ENCODE measurements around the gene BST2.
"Not testable (repeated sequence)": the region's sequence is repeated elsewhere in the genome, so short reads cannot be mapped to it uniquely, and the experiment has no call there.

The BST2 gene

DNA sequence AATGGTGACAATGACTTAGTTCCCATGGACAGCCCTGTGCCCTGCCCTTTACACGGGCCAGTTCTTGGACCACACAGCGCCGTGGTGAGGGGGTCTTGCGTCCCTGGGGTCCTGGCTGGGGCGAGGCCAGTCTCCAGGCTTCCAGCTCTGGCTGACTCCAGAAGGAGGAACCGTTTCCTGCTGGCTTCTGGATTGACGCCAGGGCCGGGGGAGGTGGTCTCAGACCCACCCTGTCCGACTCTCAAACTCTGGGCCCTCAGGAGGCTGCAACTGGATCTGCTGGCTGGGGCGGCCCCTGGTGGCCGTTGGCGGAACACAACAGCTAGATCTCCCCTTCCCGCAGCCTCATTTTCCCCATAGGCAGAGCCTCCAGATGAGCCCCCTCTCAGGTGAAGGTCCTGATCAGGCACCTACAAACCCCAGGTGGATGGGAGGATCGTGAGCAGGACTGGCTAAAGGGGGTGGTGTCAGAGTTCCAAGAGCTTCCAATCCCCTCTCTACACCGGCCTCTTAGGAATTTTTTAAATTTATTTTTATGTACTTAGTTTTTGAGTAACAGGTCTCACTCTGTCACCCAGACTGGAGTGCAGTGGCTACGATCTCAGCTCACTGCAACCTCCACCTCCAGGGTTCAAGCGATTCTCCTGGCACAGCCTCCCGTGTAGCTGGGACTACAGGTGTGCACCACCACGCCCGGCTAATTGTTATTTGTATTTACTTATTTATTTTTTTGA, 19.4 kb downstream of the BST2 start:
- DNase-seq, result peak; percentile 81

DNA sequence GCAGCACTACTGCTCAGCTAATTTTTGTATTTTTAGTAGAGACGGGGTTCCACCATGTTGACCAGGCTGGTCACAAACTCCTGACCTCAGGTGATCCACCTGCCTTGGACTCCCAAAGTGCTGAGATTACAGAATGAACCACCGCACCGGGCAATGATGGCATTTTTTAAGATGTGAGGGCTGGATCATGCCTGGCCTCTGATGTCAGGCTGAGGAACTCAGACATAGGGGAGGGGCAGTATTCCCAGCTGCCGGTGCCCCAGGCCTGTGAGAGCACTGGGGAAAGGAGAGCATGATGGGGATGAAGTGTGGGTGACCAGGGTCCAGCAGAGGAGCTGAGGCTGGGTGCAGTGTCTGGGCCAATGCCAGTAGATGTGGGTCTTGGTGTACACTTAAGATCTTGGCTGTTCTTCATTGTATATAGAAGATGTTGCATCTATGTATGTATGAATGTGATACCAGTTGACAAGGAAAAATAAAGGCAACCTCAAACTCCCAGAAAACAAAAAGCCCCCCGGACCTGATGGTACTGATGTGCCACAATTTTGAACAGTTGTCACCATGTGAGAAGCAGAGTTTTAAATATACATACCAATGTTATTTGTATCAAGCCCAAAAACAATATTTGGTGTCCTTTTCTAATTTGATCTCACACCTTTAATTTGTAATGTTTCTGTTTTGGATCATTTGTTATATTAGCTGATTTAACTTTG, 24.8 kb downstream of the BST2 start:
- no peak for DNase-seq

DNA sequence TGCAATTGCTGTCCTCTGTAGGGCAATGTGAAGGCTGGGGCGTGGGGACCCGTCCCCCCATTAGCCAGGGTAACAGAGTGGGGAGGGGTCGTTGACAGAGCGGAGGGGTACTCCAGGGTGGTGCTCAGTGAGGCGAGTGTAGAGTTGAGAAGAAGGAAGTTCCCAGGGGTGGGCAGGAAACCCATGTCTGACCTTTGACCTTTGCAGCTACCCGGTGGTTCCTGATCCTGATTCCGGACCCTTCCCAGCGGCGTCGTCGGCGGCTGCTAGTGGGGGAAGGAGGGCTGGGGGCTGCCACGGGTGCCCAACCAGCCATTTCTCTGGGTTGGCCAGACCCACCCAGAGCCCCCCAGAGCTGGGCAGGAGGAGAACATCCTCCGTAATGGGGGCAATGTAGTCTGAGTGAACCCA, 26.2 kb downstream of the BST2 start:
- peak; percentile 51 for DNase-seq

DNA sequence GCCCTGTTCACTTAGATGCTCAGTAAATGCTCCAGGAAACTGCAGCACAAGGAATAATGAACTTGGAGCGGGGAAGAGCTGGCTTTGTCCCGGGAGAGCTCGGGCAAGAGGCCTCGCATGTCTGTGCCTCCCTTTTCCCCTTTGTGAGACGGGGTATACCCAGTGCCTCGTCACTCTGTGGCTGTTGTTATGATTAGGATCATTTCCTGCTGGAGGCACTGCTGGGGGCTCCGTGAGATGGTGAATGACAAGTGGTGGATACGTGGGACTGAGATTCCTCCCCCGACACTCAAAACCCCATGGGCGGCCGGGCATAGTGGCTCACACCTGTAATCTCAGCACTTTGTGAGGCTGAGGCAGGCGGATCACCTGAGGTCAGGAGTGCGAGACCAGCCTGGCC, 27.2 kb downstream of the BST2 start:
- no peak for DNase-seq

DNA sequence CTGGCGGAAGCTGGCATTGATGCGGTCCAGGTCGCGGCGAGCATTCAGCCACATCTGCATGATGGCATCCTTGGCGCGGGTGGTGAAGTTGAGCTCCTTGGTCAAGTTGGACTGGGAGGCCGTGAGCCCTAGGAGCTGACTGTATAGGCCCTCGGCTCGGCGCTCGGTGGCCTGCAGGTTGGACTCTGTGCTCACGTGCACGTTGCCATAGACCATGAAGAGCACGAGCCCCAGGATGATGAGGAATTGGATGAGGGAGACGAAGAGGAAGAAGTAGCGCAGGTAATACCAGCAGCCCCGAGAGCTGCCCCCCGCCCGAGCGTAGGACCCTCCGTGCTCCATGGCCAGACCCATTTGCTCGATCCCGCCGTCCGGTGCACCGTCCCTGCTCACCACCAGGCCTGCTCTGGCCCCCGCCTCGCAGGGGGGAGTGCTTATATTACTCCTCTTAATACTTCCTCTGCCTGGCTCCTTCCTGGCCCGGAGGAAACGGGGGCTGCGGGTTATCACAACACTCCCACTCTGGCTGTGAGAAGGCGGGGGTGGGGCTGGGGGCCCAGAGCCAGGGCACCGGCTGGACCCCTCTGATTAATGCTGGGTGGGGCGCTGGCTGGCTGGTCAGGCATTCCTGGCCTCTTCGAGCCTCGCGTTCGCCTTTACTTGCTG, 28.4 kb downstream of the BST2 start, which contains the start of gene PLVAP:
Gene PLVAP, minus strand, starts transcription at position 408 of the 666 bp plus-strand sequence. Its CDS starts 54 bp downstream, at position 354.
- DNase-seq, result no peak

DNA sequence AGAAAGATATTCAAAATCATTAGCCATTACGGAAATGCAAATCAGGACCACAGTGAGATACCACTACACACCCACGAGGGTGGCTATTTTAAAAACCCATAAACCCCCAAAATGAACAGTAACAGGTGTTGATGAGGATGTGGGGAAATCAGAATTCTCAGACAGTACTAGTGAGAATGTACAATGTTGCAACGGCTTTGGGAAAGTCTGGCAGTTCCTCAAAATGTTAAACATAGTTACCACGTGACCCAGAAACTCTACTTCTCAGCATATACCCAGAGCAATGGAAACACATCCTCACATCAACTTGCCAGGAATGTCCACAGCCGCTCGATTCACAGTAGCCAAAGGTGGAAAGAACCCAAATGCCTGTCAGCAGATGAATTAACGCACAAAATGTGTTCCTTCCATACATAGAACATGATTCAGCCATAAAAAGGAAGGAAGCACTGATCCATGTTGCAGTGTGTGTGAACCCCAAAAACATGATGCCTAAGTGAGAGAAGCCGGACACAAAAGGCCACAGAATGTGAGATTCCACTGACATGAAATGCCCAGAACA, 35.3 kb downstream of the BST2 start:
- DNase-seq, result no peak

DNA sequence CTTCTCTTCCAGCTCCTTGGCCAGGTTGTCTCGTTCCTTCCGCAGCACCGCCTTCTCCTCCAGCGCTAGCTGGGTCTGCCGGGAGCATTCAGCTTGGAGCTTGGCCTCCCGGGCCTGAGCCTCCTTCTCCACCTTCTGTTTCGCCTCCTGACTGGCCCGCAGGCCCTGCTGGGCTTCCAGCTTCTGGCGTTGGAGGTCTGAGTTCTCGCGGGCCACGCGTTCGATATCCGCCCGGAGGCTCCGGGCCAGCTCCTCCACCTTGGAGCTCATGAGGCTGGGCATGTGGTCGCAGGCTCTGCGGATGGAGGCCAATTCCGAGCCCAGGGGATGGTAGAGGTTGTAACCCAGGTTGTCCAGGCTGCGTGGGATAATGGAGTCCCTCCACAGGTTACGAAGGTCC, 40.1 kb downstream of the BST2 start:
- DNase-seq, result no peak

DNA sequence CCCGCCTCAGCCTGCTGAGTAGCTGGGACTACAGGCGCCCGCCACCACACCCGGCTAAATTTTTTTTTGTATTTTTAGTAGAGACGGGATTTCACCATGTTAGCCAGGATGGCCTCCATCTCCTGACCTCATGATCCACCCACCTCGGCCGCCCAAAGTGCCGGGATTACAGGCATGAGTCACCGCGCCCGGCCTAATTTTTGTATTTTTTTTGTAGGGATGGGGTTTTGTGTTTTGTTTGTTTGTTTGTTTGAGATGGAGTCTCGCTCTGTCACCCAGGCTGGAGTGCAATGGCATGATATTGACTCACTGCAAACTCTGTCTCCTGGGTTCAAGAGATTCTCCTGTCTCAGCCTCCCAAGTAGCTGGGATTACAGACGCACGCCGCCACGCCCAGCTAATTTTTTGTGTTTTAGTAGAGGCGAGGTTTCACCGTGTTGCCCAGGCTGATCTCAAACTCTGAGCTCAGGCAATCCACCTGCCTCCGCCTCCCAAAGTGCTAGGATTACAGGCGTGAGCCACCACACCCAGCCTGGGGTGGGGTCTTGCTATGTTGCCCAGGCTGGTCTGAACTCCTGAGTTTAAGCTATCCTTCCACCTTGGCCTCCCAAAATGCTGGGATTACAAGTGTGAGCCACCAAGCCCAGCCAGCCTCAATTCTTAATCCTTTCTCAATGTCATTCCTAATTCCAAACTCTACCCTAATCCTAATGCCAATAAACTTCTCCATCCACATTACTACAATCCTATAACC, 41.4 kb downstream of the BST2 start:
- not testable (repeated sequence) for DNase-seq

DNA sequence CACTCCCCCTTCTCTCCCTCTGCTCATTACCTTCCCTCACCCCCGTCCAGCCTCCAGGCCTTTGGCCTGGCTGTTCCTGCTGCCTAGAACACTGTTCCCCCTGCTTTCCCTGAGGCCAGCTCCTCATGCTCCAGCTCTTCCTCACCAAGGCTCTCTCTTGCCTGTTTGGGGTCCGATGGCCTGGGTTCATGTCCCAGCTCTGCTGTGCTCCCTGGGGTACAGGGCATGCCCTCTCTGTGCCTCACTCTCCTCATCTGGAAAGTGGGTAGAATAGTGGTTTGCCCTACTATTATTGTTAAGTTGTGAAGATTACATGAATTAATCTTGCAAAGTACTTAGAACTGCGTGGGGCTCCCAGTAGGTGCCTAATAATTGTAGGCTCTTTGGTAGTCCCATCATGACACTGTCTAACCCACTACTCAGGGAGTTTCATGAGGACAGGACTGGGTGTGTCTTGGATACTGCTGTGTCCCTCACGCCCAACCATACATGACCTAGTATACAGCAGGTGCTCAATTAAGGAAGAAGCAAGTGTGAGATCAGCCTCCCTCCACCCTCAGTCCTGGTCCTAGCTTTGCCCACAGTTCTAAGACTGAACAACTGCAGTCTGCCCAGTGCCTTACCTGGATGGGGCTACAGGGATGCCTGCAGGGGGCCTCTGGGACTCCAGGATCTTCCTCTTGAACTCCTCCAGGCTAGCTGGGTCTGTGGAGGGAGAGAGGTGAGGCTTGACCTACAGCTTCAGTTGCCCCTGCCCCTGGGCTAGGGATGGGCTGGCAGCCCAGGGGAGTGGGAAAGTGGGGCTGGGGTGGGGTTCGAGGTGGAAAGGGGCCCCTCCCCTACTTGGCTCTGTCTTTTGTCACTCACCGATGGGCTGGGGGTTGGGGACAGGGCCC, 45.3 kb downstream of the BST2 start:
- no peak for DNase-seq

DNA sequence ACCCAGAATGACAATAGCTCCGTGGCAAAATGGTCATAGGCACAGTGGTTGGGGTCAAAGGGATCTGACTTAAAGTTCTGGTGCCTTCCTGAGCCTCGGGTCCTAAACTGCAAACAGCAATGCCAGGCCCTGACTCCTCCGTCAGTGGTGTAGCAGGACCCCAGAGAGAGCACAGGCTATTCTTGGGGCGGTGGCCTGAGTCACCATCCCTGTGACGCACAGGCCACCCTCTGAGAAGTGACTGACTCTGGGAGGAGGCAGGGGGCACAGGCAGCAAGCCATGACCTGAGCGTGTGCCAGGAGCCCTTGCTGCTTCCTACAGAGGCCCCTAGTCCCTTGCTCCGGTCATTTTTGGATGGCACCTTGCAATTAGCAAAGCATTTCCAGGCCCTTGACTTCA, 47.0 kb downstream of the BST2 start:
- DNase-seq, result no peak

DNA sequence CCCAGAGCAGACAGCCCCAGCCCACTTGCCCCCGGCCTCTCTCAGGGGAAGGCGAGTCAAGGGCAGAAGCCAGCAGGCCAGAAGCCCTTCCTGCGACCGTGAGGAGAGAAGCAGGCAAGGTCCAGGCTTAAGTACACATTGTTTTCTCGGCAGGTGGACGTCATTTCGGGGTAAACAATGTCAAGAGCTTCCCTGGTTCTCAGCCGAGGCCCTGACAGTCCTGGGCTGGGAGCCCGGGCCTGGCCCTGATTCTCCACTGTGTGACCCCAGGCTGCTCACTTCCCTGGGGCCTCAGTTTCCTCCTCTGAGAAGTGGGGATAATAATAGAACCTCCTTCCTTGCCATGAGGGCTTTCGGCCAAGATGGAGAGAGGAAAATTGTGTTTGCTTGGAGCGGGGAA, 47.7 kb downstream of the BST2 start:
- no peak for DNase-seq

DNA sequence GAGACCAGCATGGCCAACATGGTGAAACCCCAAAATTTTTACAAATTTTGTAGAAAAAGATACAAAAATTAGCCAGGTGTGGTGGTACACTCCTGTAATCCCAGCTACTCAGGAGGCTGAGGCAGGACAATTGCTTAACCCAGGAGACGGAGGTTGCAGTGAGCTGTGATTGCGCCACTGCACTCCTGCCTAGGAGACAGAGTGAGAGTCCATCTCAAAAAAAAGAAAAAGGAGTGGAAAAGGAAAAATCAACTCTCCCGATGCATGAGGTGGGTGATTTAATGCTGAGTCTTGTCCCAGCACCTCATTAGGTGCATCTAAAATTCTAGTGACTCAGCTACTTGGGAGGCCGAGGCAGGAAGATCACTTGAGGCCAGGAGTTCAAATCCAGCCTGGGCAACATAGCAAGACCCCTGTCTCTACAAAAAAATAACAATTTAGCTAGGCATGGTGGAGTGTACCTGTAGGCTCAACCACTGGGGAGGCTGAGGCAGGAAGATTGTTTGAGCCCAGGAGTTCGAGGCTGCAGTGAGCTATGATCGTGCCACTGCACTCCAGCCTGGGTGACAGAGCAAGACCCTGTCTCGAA, 48.3 kb downstream of the BST2 start:
- no peak for DNase-seq

DNA sequence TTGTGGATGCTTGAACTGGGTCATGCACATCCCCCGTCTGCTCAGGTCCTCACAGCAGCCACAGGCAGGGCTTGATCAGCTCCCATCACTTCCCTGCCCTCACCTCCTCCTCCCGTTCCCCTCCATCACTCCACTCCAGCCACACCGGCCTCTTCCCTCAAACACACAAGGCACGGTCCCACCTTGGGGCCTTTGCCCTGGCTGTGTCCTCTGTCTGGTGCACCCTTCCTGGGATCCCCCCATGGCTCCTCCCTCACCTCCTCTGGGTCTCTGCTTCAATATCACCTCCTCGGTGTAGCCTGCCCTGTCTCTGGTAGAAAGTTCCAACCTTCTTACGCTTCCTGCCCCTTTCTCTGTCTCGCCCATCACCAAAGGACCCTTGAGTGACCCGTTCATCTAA, 52.0 kb downstream of the BST2 start:
- DNase-seq, result no peak
